CD8-positive, alpha-beta memory T cell (primary cell): ENCODE data around the gene CDH12. TPM values are rescaled to one million over a fixed set of nuclear protein-coding genes. Genes with fewer than 3 reads are reported as not detected.

Source experiments
- CTCF ChIA-PET: fragments of 350-600 bp; sonication (Branson Sonifier 250); formaldehyde crosslinking; loops from one replicate; lab custom pipeline; 2021; ENCODE audit warnings: antibody characterized with exemption; lab: Charles Lee
- POLR2A ChIA-PET: fragments of 350-600 bp; sonication (Branson Sonifier 250); formaldehyde crosslinking; loops from one replicate; lab custom pipeline; 2021; ENCODE audit warnings: antibody characterized with exemption; lab: Charles Lee
- DNase-seq, 5 donors: peaks; one replicate each; pipeline versions ENCODE4 v3.0.0 to v3.0.0-alpha.2; 2020 to 2022; ENCODE audit warnings: mixed read lengths in 1 of 5
- H3K27ac ChIP-seq: one replicate; pipeline ENCODE4 v1.7.0; 2013; ENCODE audit warnings: low read depth, mild to moderate bottlenecking, low read length, moderate library complexity
- H3K27me3 ChIP-seq: 2 replicates; pipeline ENCODE4 v1.7.0; 2013; ENCODE audit warnings: low read length, mild to moderate bottlenecking; ENCODE audit not compliant: insufficient read depth, poor library complexity, severe bottlenecking
- H3K36me3 ChIP-seq: 2 replicates; pipeline ENCODE4 v1.7.0; 2013; ENCODE audit warnings: mild to moderate bottlenecking, low read length, moderate library complexity; ENCODE audit not compliant: insufficient read depth
- H3K4me1 ChIP-seq: 2 replicates; pipeline ENCODE4 v1.7.0; 2013; ENCODE audit warnings: mild to moderate bottlenecking, low read length, moderate library complexity; ENCODE audit not compliant: insufficient read depth
- H3K4me3 ChIP-seq: 2 replicates; pipeline ENCODE4 v1.7.0; 2013; ENCODE audit warnings: mild to moderate bottlenecking, low read length
- H3K9me3 ChIP-seq: 2 replicates; pipeline ENCODE4 v1.7.0; 2013; ENCODE audit warnings: mild to moderate bottlenecking, low read length
- H3K27ac Mint-ChIP-seq, 8 donors: one replicate each; pipeline ENCODE4 v1.8.0; 2020 to 2021; ENCODE audit warnings: mixed read lengths in 8 of 8, mild to moderate bottlenecking in 6 of 8, inconsistent platforms in 3 of 8, moderate library complexity in 3 of 8
- H3K27me3 Mint-ChIP-seq, 2 donors: one replicate each; pipeline ENCODE4 v1.8.0; 2020 to 2021; ENCODE audit warnings: mixed read lengths in 2 of 2, mild to moderate bottlenecking in 1 of 2, moderate library complexity in 1 of 2
- H3K36me3 Mint-ChIP-seq, 3 donors: one replicate each; pipeline ENCODE4 v1.8.0; 2020 to 2021; ENCODE audit warnings: mixed read lengths in 3 of 3, inconsistent platforms in 1 of 3, mild to moderate bottlenecking in 1 of 3
- H3K4me1 Mint-ChIP-seq, 3 donors: one replicate each; pipeline ENCODE4 v1.8.0; 2020 to 2021; ENCODE audit warnings: mixed read lengths in 3 of 3, inconsistent platforms in 1 of 3, mild to moderate bottlenecking in 1 of 3
- H3K4me3 Mint-ChIP-seq, 7 donors: one replicate each; pipeline ENCODE4 v1.8.0; 2020 to 2021; ENCODE audit warnings: mixed read lengths in 7 of 7, mild to moderate bottlenecking in 6 of 7, moderate library complexity in 4 of 7, inconsistent platforms in 2 of 7
- H3K9me3 Mint-ChIP-seq, 5 donors: one replicate each; pipeline ENCODE4 v1.8.0; 2020 to 2022; ENCODE audit warnings: mixed read lengths in 5 of 5, mild to moderate bottlenecking in 3 of 5, moderate library complexity in 2 of 5, inconsistent platforms in 1 of 5
- polyA plus RNA-seq: library from polyadenylated mRNA; unstranded; fragments of 300-500 nt; fragmentation: Illumina TruSeq; gene quantifications from one replicate; pipeline ENCODE4 v1.2.3, GENCODE V29; 2021
- total RNA-seq, 2 experiments: library from RNA; stranded (reverse); gene quantifications; one replicate each; pipeline ENCODE4 v1.2.3, GENCODE V29; 2021

Gene CDH12
- total and polyA plus RNA-seq, 3 experiments from 2014 or later = not detected

DNA sequence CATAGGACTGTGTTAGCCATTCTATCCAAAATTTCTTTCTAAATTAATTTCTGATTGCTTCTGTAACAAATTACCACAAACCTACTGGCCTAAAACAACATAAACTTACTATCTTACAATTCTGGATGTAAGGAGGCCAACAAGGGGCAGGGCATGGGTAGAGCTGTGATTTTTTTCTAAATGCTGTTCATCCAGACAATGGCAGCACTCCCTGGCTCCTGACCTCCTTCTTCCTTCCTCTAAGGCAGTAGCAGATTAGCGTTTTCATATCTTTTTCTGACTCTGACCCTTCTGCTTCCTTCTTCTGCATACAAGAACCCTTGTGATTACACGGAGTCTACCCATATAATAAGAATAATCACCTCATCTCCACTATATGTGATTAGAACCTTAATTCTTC lies 1005.8 kb downstream of the CDH12 start:
- no peak overlapping the region for H3K4me3 ChIP-seq
- H3K36me3 Mint-ChIP-seq = no peaks in the 10 kb centered on the region

DNA sequence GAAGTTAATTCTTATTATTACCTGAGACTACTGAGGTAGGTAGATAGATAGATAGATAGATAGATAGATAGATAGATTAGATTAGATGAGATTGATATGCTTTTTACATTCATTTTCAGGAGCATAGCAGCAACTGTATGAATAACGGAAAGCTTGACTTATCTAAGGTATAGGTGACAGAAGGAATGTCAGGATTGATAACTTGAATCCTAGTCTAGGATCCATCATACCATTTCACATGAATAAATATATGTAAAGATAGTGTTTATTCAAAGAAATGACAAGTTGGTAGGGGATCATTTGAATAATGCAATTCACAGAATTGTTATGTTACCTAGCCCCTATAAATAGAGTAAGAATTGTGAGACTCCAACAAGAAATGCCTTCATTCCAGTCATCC lies 1008.2 kb downstream of the CDH12 start:
- Mint-ChIP-seq H3K27me3 (no peaks in the 10 kb centered on the region), H3K36me3 (no peaks in the 10 kb centered on the region), H3K27ac (no peak overlapping the region), H3K4me1 (no peaks in the 10 kb centered on the region), H3K9me3 (peaks cover 7 to 36% (median 10%) of the 10 kb centered on the region in 5 donors), H3K4me3 (no peak overlapping the region)
- Histone ChIP-seq H3K4me1 (no peaks in the 10 kb centered on the region), H3K4me3 (no peak overlapping the region), H3K27me3 (no peaks in the 10 kb centered on the region), H3K9me3 (no peaks in the 10 kb centered on the region), H3K36me3 (no peaks in the 10 kb centered on the region), H3K27ac (no peak overlapping the region)
- CTCF ChIA-PET = no interaction called here
- DNase-seq = no peak
- POLR2A ChIA-PET = no interaction called here

More for the DNA sequence above, 1005.8 kb downstream of the CDH12 start:
- H3K9me3 ChIP-seq = no peaks in the 10 kb centered on the region
- H3K36me3 ChIP-seq = no peaks in the 10 kb centered on the region
- CTCF ChIA-PET = no interaction called here
- Mint-ChIP-seq H3K9me3 (peaks cover 7 to 38% (median 8%) of the 10 kb centered on the region in 5 donors), H3K27me3 (no peaks in the 10 kb centered on the region), H3K4me3 (no peak overlapping the region), H3K27ac (no peak overlapping the region), H3K4me1 (no peaks in the 10 kb centered on the region)
- H3K4me1 ChIP-seq = no peaks in the 10 kb centered on the region
- POLR2A ChIA-PET = no interaction called here
- H3K27ac ChIP-seq = no peak overlapping the region
- DNase-seq = no peak
- H3K27me3 ChIP-seq = no peaks in the 10 kb centered on the region

DNA sequence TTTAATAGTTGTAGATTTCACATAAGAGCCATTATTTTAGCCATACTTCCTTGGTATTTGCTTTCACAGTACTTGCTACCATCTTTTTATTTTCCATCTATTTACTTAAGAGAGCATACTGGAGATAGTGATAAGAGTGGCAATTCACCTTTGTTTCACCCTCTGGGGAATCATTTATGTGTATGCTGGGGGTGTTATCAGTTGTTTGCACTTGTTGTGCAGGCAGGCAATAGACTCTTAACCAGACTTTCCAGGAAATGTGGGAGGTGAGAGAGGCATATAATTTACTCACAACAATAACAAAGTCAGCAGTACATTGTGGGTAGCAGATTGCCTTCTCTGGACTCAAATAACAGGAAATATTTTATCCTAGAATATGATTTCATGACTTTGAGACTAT lies 1018.3 kb downstream of the CDH12 start:
- no peaks in the 10 kb centered on the region for H3K27me3 Mint-ChIP-seq
- ChIA-PET CTCF (no interaction called here), POLR2A (no interaction called here)
- Histone ChIP-seq H3K4me1 (no peaks in the 10 kb centered on the region), H3K9me3 (no peaks in the 10 kb centered on the region), H3K36me3 (no peaks in the 10 kb centered on the region), H3K27me3 (no peaks in the 10 kb centered on the region), H3K4me3 (no peak overlapping the region), H3K27ac (no peak overlapping the region)
- H3K36me3 Mint-ChIP-seq = no peaks in the 10 kb centered on the region
- DNase-seq = no peak
- no peak overlapping the region for H3K27ac Mint-ChIP-seq
- no peaks in the 10 kb centered on the region for H3K4me1 Mint-ChIP-seq
- H3K4me3 Mint-ChIP-seq = no peak overlapping the region
- peaks cover 2 to 27% (median 4%) of the 10 kb centered on the region in 5 donors for H3K9me3 Mint-ChIP-seq

DNA sequence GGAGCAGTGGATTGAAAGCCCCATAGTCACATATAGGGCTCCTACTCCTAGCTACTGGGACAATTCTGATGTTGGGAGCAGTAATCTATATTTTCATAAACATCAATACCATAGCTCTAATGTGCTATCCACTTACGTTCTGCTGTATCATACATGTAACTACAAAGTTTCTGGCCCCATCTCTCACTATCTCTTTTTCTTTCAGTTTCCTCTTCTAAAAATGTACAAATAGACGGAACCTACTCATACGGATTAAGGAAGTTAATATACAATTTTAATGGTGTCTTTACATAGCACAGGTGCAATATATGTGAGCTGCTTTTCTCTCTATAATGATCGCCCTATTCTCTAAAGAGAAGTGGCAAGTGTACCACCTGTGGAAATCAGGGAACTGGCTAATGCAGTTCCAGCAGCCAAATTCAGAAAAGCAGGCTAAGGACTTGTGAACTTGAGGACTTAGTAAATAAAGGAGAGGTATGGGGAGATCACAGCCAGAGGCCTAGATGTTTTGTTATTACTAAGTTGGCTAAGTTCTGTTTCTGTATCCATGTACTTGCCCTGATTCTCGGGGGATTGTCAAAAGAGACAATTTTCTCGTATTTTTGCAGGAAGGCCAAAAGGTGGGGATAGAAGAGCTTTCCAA lies 1021.9 kb downstream of the CDH12 start:
- DNase-seq = no peak
- H3K27ac Mint-ChIP-seq = no peak overlapping the region
- POLR2A ChIA-PET = no interaction called here
- H3K36me3 ChIP-seq = no peaks in the 10 kb centered on the region
- H3K27me3 Mint-ChIP-seq = no peaks in the 10 kb centered on the region
- H3K27ac ChIP-seq = no peak overlapping the region
- no peaks in the 10 kb centered on the region for H3K9me3 ChIP-seq
- H3K27me3 ChIP-seq = no peaks in the 10 kb centered on the region
- H3K9me3 Mint-ChIP-seq = peaks cover 2 to 20% (median 6%) of the 10 kb centered on the region in 5 donors
- no peaks in the 10 kb centered on the region for H3K36me3 Mint-ChIP-seq
- no peaks in the 10 kb centered on the region for H3K4me1 ChIP-seq
- no peak overlapping the region for H3K4me3 ChIP-seq
- CTCF ChIA-PET = no interaction called here
- H3K4me3 Mint-ChIP-seq = no peak overlapping the region
- H3K4me1 Mint-ChIP-seq = no peaks in the 10 kb centered on the region

DNA sequence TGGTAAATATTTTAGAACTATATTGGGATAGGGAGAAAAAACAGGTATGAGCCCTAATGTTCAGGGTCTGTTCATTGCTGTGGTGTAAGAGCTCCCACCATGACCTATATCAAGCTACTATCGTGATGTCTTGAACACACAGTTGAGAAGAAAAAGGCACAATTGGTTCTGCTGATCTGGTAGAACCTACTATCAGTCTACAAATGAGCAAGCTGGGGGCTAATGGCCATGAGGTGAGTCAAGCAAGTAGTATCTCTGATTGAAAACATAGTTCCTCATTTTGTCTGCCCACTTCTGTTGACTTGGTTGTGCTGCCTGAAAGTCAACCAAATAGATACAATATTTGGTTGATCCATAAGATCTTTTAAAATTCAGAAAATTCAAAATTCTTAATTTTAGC lies 1026.3 kb downstream of the CDH12 start:
- peaks cover 3 to 20% (median 11%) of the 10 kb centered on the region in 5 donors for H3K9me3 Mint-ChIP-seq
- DNase-seq = no peak
- CTCF ChIA-PET = no interaction called here
- no peak overlapping the region for H3K4me3 ChIP-seq
- POLR2A ChIA-PET = no interaction called here
- no peaks in the 10 kb centered on the region for H3K4me1 Mint-ChIP-seq
- H3K9me3 ChIP-seq = no peaks in the 10 kb centered on the region
- H3K36me3 ChIP-seq = no peaks in the 10 kb centered on the region
- H3K36me3 Mint-ChIP-seq = no peaks in the 10 kb centered on the region
- no peak overlapping the region for H3K27ac Mint-ChIP-seq
- no peaks in the 10 kb centered on the region for H3K27me3 ChIP-seq
- H3K27me3 Mint-ChIP-seq = no peaks in the 10 kb centered on the region
- no peak overlapping the region for H3K4me3 Mint-ChIP-seq
- no peaks in the 10 kb centered on the region for H3K4me1 ChIP-seq
- no peak overlapping the region for H3K27ac ChIP-seq

DNA sequence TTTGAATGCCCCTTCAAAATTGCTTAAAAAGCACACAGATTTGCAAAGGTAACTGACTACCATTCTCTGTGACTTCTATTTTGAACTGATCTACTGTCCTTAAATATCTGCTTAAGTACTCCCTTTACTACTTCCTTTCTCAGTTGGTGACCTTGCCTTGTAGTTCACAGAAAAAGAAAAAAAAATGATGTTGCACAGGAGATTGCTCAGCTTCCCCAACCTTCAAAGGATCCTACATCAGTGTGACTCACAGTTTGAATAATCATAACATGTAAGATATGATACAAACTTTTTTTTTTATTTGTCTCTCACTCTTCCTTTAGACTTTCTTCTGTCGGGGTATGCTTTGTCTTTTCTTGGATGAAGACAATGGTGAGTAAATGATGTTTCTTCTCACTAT lies 1029.6 kb downstream of the CDH12 start:
- Histone ChIP-seq H3K4me1 (no peaks in the 10 kb centered on the region), H3K4me3 (no peak overlapping the region), H3K9me3 (no peaks in the 10 kb centered on the region), H3K27me3 (no peaks in the 10 kb centered on the region), H3K36me3 (no peaks in the 10 kb centered on the region), H3K27ac (no peak overlapping the region)
- Mint-ChIP-seq H3K27me3 (no peaks in the 10 kb centered on the region), H3K9me3 (peaks cover 3 to 15% (median 9%) of the 10 kb centered on the region in 5 donors), H3K4me1 (no peaks in the 10 kb centered on the region), H3K4me3 (no peak overlapping the region), H3K36me3 (no peaks in the 10 kb centered on the region), H3K27ac (no peak overlapping the region)
- no peak for DNase-seq
- CTCF ChIA-PET = no interaction called here
- POLR2A ChIA-PET = no interaction called here

DNA sequence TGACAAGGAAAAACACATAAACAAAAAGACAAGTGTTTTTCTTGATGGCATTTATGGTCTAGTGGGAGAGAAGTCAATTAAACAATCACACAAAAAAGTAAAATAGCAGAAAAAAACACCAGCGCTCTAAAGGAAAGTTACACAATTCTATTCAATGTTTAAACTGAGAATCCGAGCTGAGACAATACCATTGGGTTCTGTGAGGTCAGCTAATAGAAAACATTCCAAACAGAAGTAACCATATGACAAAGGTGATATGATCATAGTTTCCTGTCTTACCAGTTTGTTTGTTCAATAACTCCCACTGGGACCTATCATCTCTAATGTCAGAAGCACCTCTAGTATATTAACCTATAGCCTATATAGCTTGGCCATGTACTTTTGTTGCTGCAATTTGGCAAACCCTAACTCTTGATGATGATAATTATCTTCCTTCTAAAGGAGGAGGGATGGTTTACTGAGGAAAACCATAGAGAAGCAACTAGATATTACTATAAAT lies 1030.0 kb downstream of the CDH12 start:
- H3K9me3 Mint-ChIP-seq = peaks cover 3 to 13% (median 7%) of the 10 kb centered on the region in 5 donors
- H3K27me3 Mint-ChIP-seq = no peaks in the 10 kb centered on the region
- no peaks in the 10 kb centered on the region for H3K36me3 Mint-ChIP-seq
- Histone ChIP-seq H3K27me3 (no peaks in the 10 kb centered on the region), H3K4me1 (no peaks in the 10 kb centered on the region), H3K27ac (no peak overlapping the region), H3K9me3 (no peaks in the 10 kb centered on the region), H3K36me3 (no peaks in the 10 kb centered on the region), H3K4me3 (no peak overlapping the region)
- POLR2A ChIA-PET = no interaction called here
- DNase-seq = no peak
- CTCF ChIA-PET = no interaction called here
- H3K4me1 Mint-ChIP-seq = no peaks in the 10 kb centered on the region
- H3K27ac Mint-ChIP-seq = no peak overlapping the region
- H3K4me3 Mint-ChIP-seq = no peak overlapping the region

DNA sequence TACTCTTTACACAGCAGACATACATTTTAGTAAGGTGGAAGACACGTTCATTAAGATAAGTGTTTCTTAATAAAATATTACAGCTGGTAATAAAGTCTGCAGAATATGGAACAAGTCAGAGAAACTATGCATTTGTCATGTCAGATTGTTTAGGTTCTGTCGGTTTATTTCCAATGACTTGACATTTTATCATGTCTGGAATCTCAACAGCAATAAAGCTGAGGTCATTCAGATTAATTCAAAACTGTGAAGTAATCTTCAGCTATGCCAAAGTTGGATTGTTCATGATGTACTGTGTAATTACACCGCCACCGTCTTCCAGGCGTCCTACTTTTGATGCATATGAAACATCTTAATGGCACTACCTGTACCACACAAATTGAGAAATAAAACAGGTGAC lies 1032.6 kb downstream of the CDH12 start:
- H3K27ac ChIP-seq = no peak overlapping the region
- peaks cover 0 to 2% of the 10 kb centered on the region in 2 donors for H3K27me3 Mint-ChIP-seq
- ChIA-PET CTCF (no interaction called here), POLR2A (no interaction called here)
- H3K27ac Mint-ChIP-seq = no peak overlapping the region
- H3K4me1 ChIP-seq = no peaks in the 10 kb centered on the region
- H3K9me3 Mint-ChIP-seq = peaks cover 0 to 12% (median 7%) of the 10 kb centered on the region in 5 donors
- DNase-seq = no peak
- H3K4me3 Mint-ChIP-seq = no peak overlapping the region
- no peaks in the 10 kb centered on the region for H3K27me3 ChIP-seq
- no peaks in the 10 kb centered on the region for H3K4me1 Mint-ChIP-seq
- no peaks in the 10 kb centered on the region for H3K9me3 ChIP-seq
- H3K36me3 Mint-ChIP-seq = no peaks in the 10 kb centered on the region
- no peaks in the 10 kb centered on the region for H3K36me3 ChIP-seq
- no peak overlapping the region for H3K4me3 ChIP-seq
